HepG2 (cell line): ENCODE results near the gene PYURF. TPM values are rescaled to one million over a fixed set of nuclear protein-coding genes. Genes with fewer than 3 reads are reported as not detected.
A peak's percentile ranks its signal among the peaks of the same experiment; 100 is the strongest.

Source experiments
- ARID5B ChIP-seq: IDR thresholded peaks from 2 replicates; pipeline ENCODE4 v1.4.0; 2020; ENCODE audit warnings: mild to moderate bottlenecking, missing genetic modification reagents
- BORCS8-MEF2B ChIP-seq: sonication (generic); formaldehyde crosslinking; IDR thresholded peaks from 2 replicates; pipeline ENCODE4 v1.8.0; 2022; ENCODE audit warnings: mild to moderate bottlenecking, missing genetic modification reagents
- CENPT ChIP-seq: sonication (generic); formaldehyde crosslinking; IDR thresholded peaks from 2 replicates; pipeline ENCODE4 v1.8.0; 2022; ENCODE audit warnings: low read depth, mild to moderate bottlenecking, moderate library complexity, missing genetic modification reagents
- CSRNP2 ChIP-seq: sonication (generic); formaldehyde crosslinking; conservative IDR thresholded peaks from 2 replicates; pipeline ENCODE4 v1.8.0; 2022; ENCODE audit warnings: low read depth, missing genetic modification reagents
- HNRNPL ChIP-seq: fragments of 200-400 bp; formaldehyde crosslinking; IDR thresholded peaks from 2 replicates; pipeline ENCODE4 v1.6.1; 2017; ENCODE audit warnings: mild to moderate bottlenecking, low read depth, low read length
- KLF16 ChIP-seq, 2 experiments: sonication (generic) in 1 of 2; formaldehyde crosslinking in 1 of 2; IDR thresholded peaks; 2 replicates each; pipeline versions ENCODE4 v1.6.1 to v1.8.0; 2016 to 2023; ENCODE audit warnings: missing genetic modification reagents in 2 of 2, missing compliant biosample characterization in 1 of 2
- SOX6 ChIP-seq, 2 experiments: fragments of 450-650 bp in 1 of 2; sonication (generic) in 1 of 2; formaldehyde crosslinking in 1 of 2; IDR thresholded peaks; 2 replicates each; pipeline versions ENCODE4 v1.4.0 to v1.6.1; 2017 to 2020; ENCODE audit warnings: antibody characterized with exemption in 1 of 2, mild to moderate bottlenecking in 1 of 2, missing genetic modification reagents in 1 of 2
- SSRP1 ChIP-seq: IDR thresholded peaks from 2 replicates; pipeline ENCODE4 v1.6.1; 2016; ENCODE audit warnings: control low read depth
- ZBTB38 ChIP-seq: sonication (generic); formaldehyde crosslinking; IDR thresholded peaks from 2 replicates; pipeline ENCODE4 v1.5.1; 2020; ENCODE audit warnings: mild to moderate bottlenecking, missing genetic modification reagents
- ZMYM4 ChIP-seq: sonication (generic); formaldehyde crosslinking; IDR thresholded peaks from 2 replicates; pipeline ENCODE4 v1.8.1; 2023; ENCODE audit warnings: mild to moderate bottlenecking, missing genetic modification reagents
- ZNF292 ChIP-seq: sonication (generic); formaldehyde crosslinking; IDR thresholded peaks from 2 replicates; pipeline ENCODE4 v1.8.1; 2022; ENCODE audit warnings: mild to moderate bottlenecking, low read depth, missing genetic modification reagents, borderline replicate concordance
- ZNF460 ChIP-seq: sonication (generic); formaldehyde crosslinking; IDR thresholded peaks from 2 replicates; pipeline ENCODE4 v1.5.1; 2020; ENCODE audit warnings: missing genetic modification reagents, mild to moderate bottlenecking, borderline replicate concordance
- ZNF530 ChIP-seq: sonication (generic); formaldehyde crosslinking; IDR thresholded peaks from 2 replicates; pipeline ENCODE4 v1.5.0; 2020; ENCODE audit warnings: low read depth, mild to moderate bottlenecking, missing genetic modification reagents
- ZNF558 ChIP-seq: sonication (generic); formaldehyde crosslinking; IDR thresholded peaks from 2 replicates; pipeline ENCODE4 v1.9.0; 2022; ENCODE audit warnings: mild to moderate bottlenecking, missing genetic modification reagents, borderline replicate concordance
- ZNF589 ChIP-seq: sonication (generic); formaldehyde crosslinking; conservative IDR thresholded peaks from 2 replicates; pipeline ENCODE4 v1.8.0; 2022; ENCODE audit warnings: mild to moderate bottlenecking, moderate library complexity, missing genetic modification reagents
- ZNF609 ChIP-seq: sonication (generic); formaldehyde crosslinking; IDR thresholded peaks from 2 replicates; pipeline ENCODE4 v1.4.0; 2020; ENCODE audit warnings: mild to moderate bottlenecking, missing genetic modification reagents, borderline replicate concordance
- polyA plus RNA-seq, 8 experiments: library from polyadenylated mRNA; depleted of rRNA in 3 of 8; stranded (reverse) in 7 of 8; unstranded in 1 of 8; fragments of >200 nt; fragmentation: Illumina TruSeq in 4 of 8; extraction: Trizol in 4 of 8; gene quantifications; 2 replicates each; pipeline versions ENCODE4 v1.2.1 to v1.2.3, GENCODE V29; 2011 to 2016; ENCODE audit warnings: low read depth in 4 of 8, missing spikeins in 1 of 8, mixed read lengths in 1 of 8; ENCODE audit not compliant: insufficient read depth in 1 of 8
- total RNA-seq, 5 experiments: library from RNA; depleted of rRNA; stranded (reverse); fragments of >200 nt; fragmentation: Illumina TruSeq; extraction: Trizol; gene quantifications; 2 replicates each; pipeline ENCODE4 v1.2.3, GENCODE V29; 2016; ENCODE audit warnings: low read depth in 1 of 5

The PYURF gene
- total and polyA plus RNA-seq, 2 of the 13 experiments (the other 11 are each of a cell fraction or from before 2014, with no cell fraction given), result 59.9 to 95.2 TPM

GRCh38 chr4:88514557-88515511 lies 8.7 kb downstream of the PYURF start (continued):
- TF ChIP-seq ZNF609 (CRISPR knock-in tag) (peak; percentile 90), ZNF558 (CRISPR knock-in tag) (no peak), HNRNPL (no peak), SOX6 (IDR thresholded peaks at IDR 0.05) (no peak), SOX6 (CRISPR knock-in tag; IDR thresholded peaks at IDR 0.05) (peak; percentile 77), ZMYM4 (CRISPR knock-in tag) (no peak; the same call in 1 of the 2 replicates), ZNF292 (CRISPR knock-in tag) (no peak), ARID5B (CRISPR knock-in tag) (peak; percentile 86), BORCS8-MEF2B (CRISPR knock-in tag) (no peak), ZBTB38 (no peak), ZNF589 (CRISPR knock-in tag) (no peak), ZNF530 (CRISPR knock-in tag) (no peak), KLF16 (CRISPR knock-in tag; IDR thresholded peaks at IDR 0.05) (no peak), ZNF460 (no peak), CENPT (CRISPR knock-in tag) (no peak), CSRNP2 (CRISPR knock-in tag) (no peak), SSRP1 (CRISPR knock-in tag) (0 out of 2 replicates have a peak, but pooled peaks have one; percentile 25)
